Thyroid gland (tissue), 4 donors: ENCODE results near the gene RASGRF2. TPM values are rescaled to one million over a fixed set of nuclear protein-coding genes. Genes with fewer than 3 reads are reported as not detected.

ENCODE experiments used
- DNase-seq, 2 donors: peaks; one replicate each; pipeline ENCODE4 v3.0.0-alpha.2; 2019
- H3K27ac ChIP-seq, 3 donors: fragments of 200-600 bp; sonication (generic); 1 replicate in 2 of 3; 2 replicates in 1 of 3; pipeline ENCODE4 v1.5.1; 2016 to 2019; ENCODE audit warnings: mild to moderate bottlenecking in 1 of 3, moderate library complexity in 1 of 3
- H3K27me3 ChIP-seq: fragments of 200-600 bp; sonication (generic); one replicate; pipeline ENCODE4 v1.5.1; 2019
- H3K36me3 ChIP-seq, 2 donors: fragments of 200-600 bp; sonication (generic); one replicate each; pipeline ENCODE4 v1.5.1; 2016 to 2019
- H3K4me1 ChIP-seq, 2 donors: fragments of 200-600 bp; sonication (generic); one replicate each; pipeline ENCODE4 v1.5.1; 2017 to 2019
- H3K4me3 ChIP-seq, 3 donors: fragments of 200-600 bp; sonication (generic); replicated peaks in 1 of 3; 1 replicate in 2 of 3; 2 replicates in 1 of 3; pipeline ENCODE4 v1.5.1; 2016; ENCODE audit warnings: mild to moderate bottlenecking in 1 of 3
- H3K9me3 ChIP-seq: fragments of 200-600 bp; sonication (generic); one replicate; pipeline ENCODE4 v1.5.1; 2017
- POLR2A ChIP-seq, 2 donors: fragments of 450-650 bp; IDR thresholded peaks; one replicate each; pipeline ENCODE4 v1.6.1; 2017; ENCODE audit warnings: antibody characterized with exemption in 2 of 2, mild to moderate bottlenecking in 2 of 2, moderate library complexity in 1 of 2
- WGBS, 2 donors: methylation state at CpG; one replicate each; pipeline ENCODE4 v1.1.5; 2017; 5-methylcytosine and 5-hydroxymethylcytosine counted together
- intact Hi-C: fragments of 100-400 bp; cut with DNase I; formaldehyde crosslinking; loops from one replicate; pipeline ENCODE4 v1.15.1; 2023
- total RNA-seq, 4 donors: library from RNA; depleted of rRNA; stranded (reverse); fragments of >200 nt; gene quantifications; one replicate each; pipeline ENCODE4 v1.2.3, GENCODE V29; 2016
- TF ChIP-seq, protein P1 (sequence below), 6 experiments: fragments of 200-600 bp in 3 of 6; fragments of 450-650 bp in 3 of 6; sonication (generic) in 3 of 6; IDR thresholded peaks; one replicate each; pipeline ENCODE4 v1.5.1; 2016 to 2019; ENCODE audit warnings: antibody characterized with exemption in 6 of 6, mild to moderate bottlenecking in 2 of 6, inconsistent platforms in 1 of 6, moderate library complexity in 1 of 6

Gene RASGRF2
- total RNA-seq, 4 donors from 2014 or later: 9.2 to 18.8 (median 14.8) TPM

- no peaks in the 10 kb centered on the region for H3K9me3 ChIP-seq
- H3K4me3 ChIP-seq: no peak overlapping the region
- intact Hi-C loops: no loop called here
- H3K27ac ChIP-seq: no peak overlapping the region
- H3K36me3 ChIP-seq: no peaks in the 10 kb centered on the region
- DNase-seq: no peak
- TF ChIP-seq, protein P1, sequence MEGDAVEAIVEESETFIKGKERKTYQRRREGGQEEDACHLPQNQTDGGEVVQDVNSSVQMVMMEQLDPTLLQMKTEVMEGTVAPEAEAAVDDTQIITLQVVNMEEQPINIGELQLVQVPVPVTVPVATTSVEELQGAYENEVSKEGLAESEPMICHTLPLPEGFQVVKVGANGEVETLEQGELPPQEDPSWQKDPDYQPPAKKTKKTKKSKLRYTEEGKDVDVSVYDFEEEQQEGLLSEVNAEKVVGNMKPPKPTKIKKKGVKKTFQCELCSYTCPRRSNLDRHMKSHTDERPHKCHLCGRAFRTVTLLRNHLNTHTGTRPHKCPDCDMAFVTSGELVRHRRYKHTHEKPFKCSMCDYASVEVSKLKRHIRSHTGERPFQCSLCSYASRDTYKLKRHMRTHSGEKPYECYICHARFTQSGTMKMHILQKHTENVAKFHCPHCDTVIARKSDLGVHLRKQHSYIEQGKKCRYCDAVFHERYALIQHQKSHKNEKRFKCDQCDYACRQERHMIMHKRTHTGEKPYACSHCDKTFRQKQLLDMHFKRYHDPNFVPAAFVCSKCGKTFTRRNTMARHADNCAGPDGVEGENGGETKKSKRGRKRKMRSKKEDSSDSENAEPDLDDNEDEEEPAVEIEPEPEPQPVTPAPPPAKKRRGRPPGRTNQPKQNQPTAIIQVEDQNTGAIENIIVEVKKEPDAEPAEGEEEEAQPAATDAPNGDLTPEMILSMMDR (IDR thresholded peaks at IDR 0.05): no peak
- no peak for TF ChIP-seq POLR2A (IDR thresholded peaks at IDR 0.05)
- H3K27me3 ChIP-seq: no peaks in the 10 kb centered on the region
- H3K4me1 ChIP-seq: no peaks in the 10 kb centered on the region
These were observed 46.1 kb downstream of the RASGRF2 start for GRCh38 chr5:81006231-81006630.

- no peaks in the 10 kb centered on the region for H3K36me3 ChIP-seq
- no peak for DNase-seq
- H3K4me3 ChIP-seq: no peak overlapping the region
- no peak for TF ChIP-seq POLR2A (IDR thresholded peaks at IDR 0.05)
- TF ChIP-seq, protein P1 (IDR thresholded peaks at IDR 0.05): no peak
- 74 to 87% methylated on average over 8 of the region's 8 CpGs for WGBS, 2 donors
- H3K4me1 ChIP-seq: no peaks in the 10 kb centered on the region
- no peaks in the 10 kb centered on the region for H3K9me3 ChIP-seq
- no peak overlapping the region for H3K27ac ChIP-seq
- H3K27me3 ChIP-seq: no peaks in the 10 kb centered on the region
- intact Hi-C loops: no loop called here
These were observed 46.9 kb downstream of the RASGRF2 start for GRCh38 chr5:81006947-81007636.

GRCh38 chr5:81007637-81008027 is 47.5 kb downstream of the RASGRF2 start:
- Histone ChIP-seq H3K4me3 (no peak overlapping the region), H3K27me3 (no peaks in the 10 kb centered on the region), H3K36me3 (no peaks in the 10 kb centered on the region), H3K9me3 (no peaks in the 10 kb centered on the region), H3K4me1 (no peaks in the 10 kb centered on the region), H3K27ac (no peak overlapping the region)
- no peak for DNase-seq
- intact Hi-C loops: no loop called here
- TF ChIP-seq, protein P1 (IDR thresholded peaks at IDR 0.05): no peak
- no peak for TF ChIP-seq POLR2A (IDR thresholded peaks at IDR 0.05)
- WGBS, 2 donors: 86 to 91% methylated on average over 5 of the region's 5 CpGs

DNA sequence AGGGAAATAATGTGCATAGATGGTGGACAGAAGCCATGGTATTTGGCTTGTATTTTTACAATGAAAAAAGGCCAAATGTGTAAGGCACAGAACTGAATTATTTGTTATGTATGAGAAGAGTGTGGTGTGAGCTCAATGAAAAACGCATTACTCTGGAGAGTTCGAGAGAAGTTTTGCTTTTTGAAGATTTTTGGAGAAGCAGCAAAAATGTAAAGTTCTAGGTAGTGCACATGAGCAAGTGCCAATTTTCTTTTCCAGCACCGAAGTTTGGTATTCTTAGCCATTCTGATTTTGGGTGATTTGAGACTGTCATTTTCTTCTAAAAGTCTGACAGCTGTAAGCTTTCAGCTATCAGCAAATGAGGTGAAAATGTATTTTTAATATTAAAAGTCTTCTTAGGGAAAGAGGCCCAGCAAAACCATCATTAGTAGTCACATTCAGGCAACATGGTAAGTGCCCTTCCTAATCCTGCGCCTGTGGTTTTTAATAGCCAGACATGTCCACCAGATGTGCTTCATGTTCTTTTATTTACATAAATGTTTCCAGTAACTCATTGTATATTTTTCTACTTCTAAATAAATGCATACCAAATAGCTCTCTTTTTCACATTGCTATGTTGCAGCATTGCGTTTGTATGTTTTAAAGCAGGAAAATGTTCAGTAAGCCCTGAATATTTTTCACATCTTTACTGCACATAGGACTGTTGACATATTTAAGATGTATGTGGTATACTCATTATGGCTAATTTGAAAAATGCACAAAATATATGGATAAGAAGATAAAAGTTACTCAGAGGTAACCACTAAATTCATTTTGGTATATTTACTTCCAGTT is 50.4 kb downstream of the RASGRF2 start:
- 94 to 95% methylated on average over 5 of the region's 5 CpGs for WGBS, 2 donors
- no peaks in the 10 kb centered on the region for H3K4me1 ChIP-seq
- H3K27ac ChIP-seq: no peak overlapping the region
- intact Hi-C loops: no loop called here
- no peaks in the 10 kb centered on the region for H3K36me3 ChIP-seq
- no peak for DNase-seq
- no peaks in the 10 kb centered on the region for H3K27me3 ChIP-seq
- no peaks in the 10 kb centered on the region for H3K9me3 ChIP-seq
- TF ChIP-seq POLR2A (IDR thresholded peaks at IDR 0.05): no peak
- TF ChIP-seq, protein P1 (IDR thresholded peaks at IDR 0.05): no peak
- no peak overlapping the region for H3K4me3 ChIP-seq

GRCh38 chr5:81014348-81014747 is 54.2 kb downstream of the RASGRF2 start:
- TF ChIP-seq POLR2A (IDR thresholded peaks at IDR 0.05): no peak
- TF ChIP-seq, protein P1 (IDR thresholded peaks at IDR 0.05): no peak
- Histone ChIP-seq H3K9me3 (no peaks in the 10 kb centered on the region), H3K4me1 (peaks cover 6 to 11% of the 10 kb centered on the region in 2 donors), H3K27ac (no peak overlapping the region), H3K4me3 (no peak overlapping the region), H3K27me3 (no peaks in the 10 kb centered on the region), H3K36me3 (no peaks in the 10 kb centered on the region)
- no peak for DNase-seq
- 85% methylated on average over 3 of the region's 3 CpGs for WGBS, 2 donors
- intact Hi-C loops: no loop called here
